Thoracic aorta (tissue), 2 donors: ENCODE data around the gene MAD1L1. TPM values are rescaled to one million over a fixed set of nuclear protein-coding genes. Genes with fewer than 3 reads are reported as not detected.

Experiments used
- ATAC-seq: fragments of 150-250 bp; one replicate; pipeline ENCODE4 v1.8.0; 2017; ENCODE audit warnings: low read depth; ENCODE audit not compliant: insufficient number of reproducible peaks, low FRiP score
- DNase-seq: peaks from one replicate; pipeline ENCODE4 v3.0.0-alpha.2; 2020; ENCODE audit warnings: low spot score
- H3K27ac ChIP-seq, 2 donors: fragments of 200-600 bp; sonication (generic); 1 replicate in 1 of 2; 2 replicates in 1 of 2; pipeline ENCODE4 v1.5.1; 2016; ENCODE audit warnings: mild to moderate bottlenecking in 2 of 2, moderate library complexity in 2 of 2
- H3K27me3 ChIP-seq: fragments of 200-600 bp; sonication (generic); replicated peaks from 2 replicates; pipeline ENCODE4 v1.6.0; 2016; ENCODE audit warnings: mild to moderate bottlenecking; ENCODE audit not compliant: insufficient read depth
- H3K36me3 ChIP-seq: fragments of 200-600 bp; sonication (generic); one replicate; pipeline ENCODE4 v1.5.1; 2016
- H3K4me1 ChIP-seq, 2 donors: fragments of 200-600 bp; sonication (generic); 1 replicate in 1 of 2; 2 replicates in 1 of 2; pipeline versions ENCODE4 v1.5.1 to v1.6.0; 2016; ENCODE audit warnings: low read depth in 2 of 2, mild to moderate bottlenecking in 1 of 2; ENCODE audit not compliant: control insufficient read depth in 1 of 2
- H3K4me3 ChIP-seq: fragments of 200-600 bp; sonication (generic); 2 replicates; pipeline ENCODE4 v1.5.1; 2016; ENCODE audit warnings: mild to moderate bottlenecking
- H3K9me3 ChIP-seq: fragments of 200-600 bp; sonication (generic); 2 replicates; pipeline ENCODE4 v1.5.1; 2016
- CTCF ChIP-seq: fragments of 200-600 bp; sonication (generic); IDR thresholded peaks from one replicate; pipeline ENCODE4 v1.5.1; 2019; ENCODE audit warnings: antibody characterized with exemption
- total RNA-seq, 2 donors: library from RNA; depleted of rRNA; stranded (reverse); fragments of >200 nt; gene quantifications; one replicate each; pipeline versions ENCODE4 v1.1.0 to v1.2.3, GENCODE V29; 2016

Gene MAD1L1
- total RNA-seq, 2 donors from 2014 or later: 27.4 to 41.3 TPM

GRCh38 chr7:2220030-2220429 is 12.7 kb downstream of the MAD1L1 start:
- DNase-seq (no peak), ATAC-seq (no peak)
- no peaks in the 10 kb centered on the region for H3K9me3 ChIP-seq
- H3K36me3 ChIP-seq: peaks cover 48% of the 10 kb centered on the region
- H3K27ac ChIP-seq: no peak overlapping the region
- no peak overlapping the region for H3K4me3 ChIP-seq
- H3K27me3 ChIP-seq: no peaks in the 10 kb centered on the region
- TF ChIP-seq CTCF: no peak
- H3K4me1 ChIP-seq: no peaks in the 10 kb centered on the region

- H3K36me3 ChIP-seq: peaks cover 43% of the 10 kb centered on the region
- ATAC-seq: no peak
Observed at GRCh38 chr7:2219606-2220005, 13.1 kb downstream of the MAD1L1 start.

GRCh38 chr7:2219136-2219535 is 13.6 kb downstream of the MAD1L1 start:
- ATAC-seq (no peak), DNase-seq (no peak)
- Histone ChIP-seq H3K4me3 (no peak overlapping the region), H3K27ac (no peak overlapping the region), H3K9me3 (no peaks in the 10 kb centered on the region), H3K27me3 (no peaks in the 10 kb centered on the region), H3K4me1 (no peaks in the 10 kb centered on the region), H3K36me3 (peaks cover 44% of the 10 kb centered on the region)
- TF ChIP-seq CTCF: no peak

More at GRCh38 chr7:2219606-2220005, 13.1 kb downstream of the MAD1L1 start:
- TF ChIP-seq CTCF: no peak
- H3K4me3 ChIP-seq: no peak overlapping the region
- no peak for DNase-seq
- no peak overlapping the region for H3K27ac ChIP-seq
- H3K9me3 ChIP-seq: no peaks in the 10 kb centered on the region
- no peaks in the 10 kb centered on the region for H3K27me3 ChIP-seq
- H3K4me1 ChIP-seq: no peaks in the 10 kb centered on the region

GRCh38 chr7:2218444-2218785 is 14.3 kb downstream of the MAD1L1 start:
- DNase-seq (no peak), ATAC-seq (no peak)
- no peak for TF ChIP-seq CTCF
- no peaks in the 10 kb centered on the region for H3K9me3 ChIP-seq
- no peak overlapping the region for H3K27ac ChIP-seq
- H3K4me1 ChIP-seq: no peaks in the 10 kb centered on the region
- H3K4me3 ChIP-seq: no peak overlapping the region
- H3K27me3 ChIP-seq: no peaks in the 10 kb centered on the region
- peaks cover 51% of the 10 kb centered on the region for H3K36me3 ChIP-seq

GRCh38 chr7:2217716-2218443 is 14.9 kb downstream of the MAD1L1 start:
- H3K27me3 ChIP-seq: no peaks in the 10 kb centered on the region
- DNase-seq (no peak), ATAC-seq (no peak)
- no peak overlapping the region for H3K27ac ChIP-seq
- no peak overlapping the region for H3K4me3 ChIP-seq
- H3K9me3 ChIP-seq: no peaks in the 10 kb centered on the region
- TF ChIP-seq CTCF: no peak
- no peaks in the 10 kb centered on the region for H3K4me1 ChIP-seq
- peaks cover 51% of the 10 kb centered on the region for H3K36me3 ChIP-seq
